Activated naive CD8-positive, alpha-beta T cell treated with anti-CD3 and anti-CD28 coated beads, Interleukin-2, amount 50 U/mL, for 16 hours (primary cell): Measurements from ENCODE around the gene SNED1.
"Not testable (repeated sequence)": the region's sequence is repeated elsewhere in the genome, so short reads cannot be mapped to it uniquely, and the experiment has no call there.

Experiments used
- DNase-seq: peaks from one replicate; pipeline ENCODE4 v3.0.0-alpha.2; 2020; ENCODE audit warnings: low read depth, low spot score

Gene SNED1

DNA sequence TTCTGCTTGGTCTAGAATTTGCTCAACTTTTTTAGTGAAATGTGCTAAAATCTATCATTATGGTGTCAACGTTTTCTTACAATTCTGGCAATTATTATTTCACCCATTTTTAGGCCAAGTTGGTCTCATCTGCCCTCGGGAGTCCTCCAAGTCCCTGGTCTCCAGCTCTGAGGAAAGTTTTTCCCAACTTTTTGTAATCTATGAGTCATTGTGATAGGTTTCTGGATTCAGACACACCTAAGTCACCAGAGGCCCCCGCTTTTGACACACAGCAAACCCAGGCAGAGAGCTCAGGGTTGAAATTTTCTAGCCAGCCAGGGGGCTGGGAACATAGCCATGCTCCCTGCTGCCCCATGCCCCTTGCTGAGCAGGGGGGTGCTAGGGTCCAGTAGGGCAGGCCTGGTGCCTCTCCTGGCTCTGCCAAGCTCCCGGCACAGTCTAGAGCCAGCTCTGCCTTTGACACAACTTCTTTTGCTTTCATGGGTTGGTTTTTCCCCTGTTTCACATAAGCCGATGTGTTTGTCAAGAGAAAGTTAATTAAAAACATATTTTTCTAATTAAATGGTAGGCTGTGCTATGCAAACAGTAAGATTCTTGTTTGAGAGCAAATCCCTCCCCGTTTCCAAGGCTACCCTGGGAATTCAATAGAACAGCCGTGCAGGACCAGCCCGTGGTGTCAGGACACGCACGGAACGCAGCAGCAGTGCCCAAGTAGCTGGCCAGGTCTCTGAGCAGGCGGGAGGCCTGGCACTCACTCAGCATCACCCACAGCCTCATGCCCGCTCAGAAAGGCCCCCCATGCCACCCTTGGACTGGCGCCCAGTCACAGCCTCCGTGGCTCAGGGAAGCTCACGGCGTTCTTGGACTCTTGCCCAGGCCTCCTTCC, 25.5 kb upstream of the SNED1 start:
- no peak for DNase-seq

DNA sequence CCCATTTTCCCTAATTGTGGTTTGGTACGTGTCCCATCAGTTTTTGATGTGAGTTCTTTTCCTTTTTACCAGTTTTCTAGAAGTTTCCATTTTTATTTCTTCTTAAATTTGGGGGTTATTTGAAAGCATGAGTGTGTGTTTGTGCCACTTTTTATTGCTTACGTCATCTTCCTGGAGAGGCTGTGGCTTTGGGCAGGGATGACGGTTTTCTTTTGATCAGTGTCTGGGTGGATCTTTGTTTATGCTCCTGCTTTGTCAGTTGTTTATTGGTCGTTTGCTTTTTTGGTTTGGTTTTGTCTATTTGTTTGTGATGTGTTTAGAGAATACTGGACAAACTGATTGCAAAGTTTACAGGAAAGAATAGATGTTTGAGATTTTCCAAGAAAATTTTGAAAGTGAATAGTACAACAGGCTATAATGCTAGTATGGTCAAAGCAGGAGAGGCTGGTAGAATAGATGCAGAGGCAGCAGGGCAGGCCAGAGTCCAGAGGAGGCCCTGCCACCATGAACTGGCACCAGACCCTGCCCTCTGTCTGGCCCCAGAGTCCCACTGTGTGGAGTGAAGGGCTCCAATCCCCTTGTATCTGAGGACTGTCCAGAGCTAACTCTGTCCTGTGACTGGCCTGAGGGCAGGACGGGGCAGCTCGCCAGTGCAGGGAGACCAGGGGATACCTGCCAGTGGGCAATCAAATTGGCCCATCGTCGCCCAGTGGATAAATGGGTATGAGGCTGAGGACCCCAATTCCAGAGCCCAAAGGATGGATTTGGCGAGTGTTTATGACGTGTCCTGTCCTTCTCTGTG, 23.4 kb upstream of the SNED1 start:
- DNase-seq, result no peak

DNA sequence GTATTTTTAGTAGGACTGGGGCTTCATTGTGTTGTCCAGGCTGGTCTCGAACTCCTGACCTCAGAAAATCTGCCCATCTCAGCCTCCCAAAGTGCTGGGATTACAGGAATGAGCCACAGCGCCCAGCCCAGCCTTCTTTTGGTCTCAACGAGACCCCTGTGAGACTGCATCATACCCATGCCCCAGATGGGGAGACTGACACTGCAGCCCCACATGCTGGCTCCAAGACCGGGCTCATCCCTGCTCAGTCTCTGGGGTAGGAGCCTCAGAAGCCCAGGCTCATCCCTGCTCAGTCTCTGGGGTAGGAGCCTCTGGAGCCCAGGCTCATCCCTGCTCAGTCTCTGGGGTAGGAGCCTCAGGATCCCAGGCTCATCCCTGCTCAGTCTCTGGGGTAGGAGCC, 22.5 kb upstream of the SNED1 start:
- DNase-seq, result not testable (repeated sequence)

DNA sequence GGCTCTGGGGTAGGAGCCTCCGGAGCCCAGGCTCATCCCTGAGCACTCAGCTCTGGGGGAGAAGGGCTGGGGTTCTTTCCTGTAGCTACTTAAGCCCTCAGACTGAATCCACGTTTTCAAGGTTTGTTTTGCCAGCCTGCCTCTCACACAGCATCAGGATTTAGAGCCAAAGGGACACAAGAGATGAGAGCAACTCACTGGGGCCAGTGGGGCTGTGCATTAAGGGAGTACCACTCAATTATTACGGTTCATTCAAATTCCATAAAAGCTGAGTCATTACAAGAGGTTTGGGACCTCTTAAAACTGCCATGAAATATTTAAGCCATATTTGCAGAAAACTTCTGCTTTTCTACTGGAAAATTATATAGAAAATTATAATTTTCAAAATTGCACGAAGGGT, 17.1 kb upstream of the SNED1 start:
- DNase-seq, result no peak

DNA sequence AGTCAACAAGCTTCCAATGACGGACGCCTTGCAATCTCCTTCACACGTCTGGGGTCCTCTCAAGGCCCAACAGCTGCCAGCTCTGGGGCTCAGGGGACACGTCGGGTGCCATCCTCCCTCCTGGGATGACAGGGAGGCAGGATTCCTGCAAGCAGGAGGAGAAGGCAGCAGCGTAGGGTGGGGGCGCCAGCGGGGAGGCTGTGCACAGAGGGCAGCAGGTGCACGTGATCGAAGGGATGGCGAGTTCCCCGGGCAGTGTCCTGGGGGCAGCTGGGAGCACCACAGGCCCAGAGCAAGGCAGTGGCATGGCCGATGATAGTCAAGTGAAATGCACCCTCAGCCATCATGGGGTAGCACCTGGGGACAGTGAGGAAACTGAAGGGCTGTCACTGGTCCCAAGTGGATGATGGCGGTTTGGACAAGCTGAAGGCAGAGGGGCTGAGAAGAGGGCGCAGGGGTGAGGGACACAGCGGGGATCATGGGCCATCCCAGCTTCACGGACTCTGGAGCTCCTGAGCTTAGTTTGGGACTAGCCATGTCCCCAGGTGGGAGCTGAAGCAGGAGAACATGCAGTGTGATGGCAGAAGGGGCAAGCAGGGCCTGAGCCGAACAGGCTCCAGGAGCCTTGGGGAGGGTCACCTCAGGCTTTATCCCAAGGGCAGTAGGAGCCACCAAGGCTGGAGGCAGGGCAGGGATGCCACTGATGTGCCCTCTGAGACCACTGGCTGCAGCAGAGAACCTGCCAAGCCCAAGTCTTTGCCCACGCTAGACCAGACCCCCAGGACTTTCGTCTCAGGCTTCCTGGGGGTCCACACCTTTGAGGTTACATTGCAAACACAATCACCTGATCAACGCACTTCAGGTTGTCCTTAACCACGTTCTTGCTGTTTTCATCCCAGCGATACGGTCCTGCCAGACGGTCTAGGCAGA, 16.3 kb upstream of the SNED1 start:
- no peak for DNase-seq

DNA sequence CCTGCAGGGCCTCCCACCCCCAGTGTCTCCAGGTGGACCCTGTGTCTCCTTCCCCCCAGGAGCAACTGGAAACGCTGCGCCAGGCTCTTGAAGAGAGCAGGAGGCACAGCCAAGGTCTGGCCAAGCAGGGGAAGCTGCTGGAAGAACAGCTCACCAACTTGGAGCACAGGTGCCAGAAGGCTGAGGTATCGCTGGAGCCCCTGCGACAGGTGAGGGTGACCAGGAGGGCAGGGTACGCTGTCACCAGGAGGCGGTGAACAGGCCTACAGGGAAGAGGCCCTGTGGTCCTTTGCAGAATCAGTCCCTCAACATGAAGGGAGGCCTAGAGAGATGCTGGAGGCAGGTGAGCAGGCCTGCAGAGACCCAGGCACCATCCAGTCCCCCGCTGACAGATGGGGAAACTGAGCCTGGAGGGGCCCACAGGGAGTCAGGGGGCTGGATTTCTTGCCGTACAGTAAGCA, 15.6 kb upstream of the SNED1 start:
- no peak for DNase-seq

DNA sequence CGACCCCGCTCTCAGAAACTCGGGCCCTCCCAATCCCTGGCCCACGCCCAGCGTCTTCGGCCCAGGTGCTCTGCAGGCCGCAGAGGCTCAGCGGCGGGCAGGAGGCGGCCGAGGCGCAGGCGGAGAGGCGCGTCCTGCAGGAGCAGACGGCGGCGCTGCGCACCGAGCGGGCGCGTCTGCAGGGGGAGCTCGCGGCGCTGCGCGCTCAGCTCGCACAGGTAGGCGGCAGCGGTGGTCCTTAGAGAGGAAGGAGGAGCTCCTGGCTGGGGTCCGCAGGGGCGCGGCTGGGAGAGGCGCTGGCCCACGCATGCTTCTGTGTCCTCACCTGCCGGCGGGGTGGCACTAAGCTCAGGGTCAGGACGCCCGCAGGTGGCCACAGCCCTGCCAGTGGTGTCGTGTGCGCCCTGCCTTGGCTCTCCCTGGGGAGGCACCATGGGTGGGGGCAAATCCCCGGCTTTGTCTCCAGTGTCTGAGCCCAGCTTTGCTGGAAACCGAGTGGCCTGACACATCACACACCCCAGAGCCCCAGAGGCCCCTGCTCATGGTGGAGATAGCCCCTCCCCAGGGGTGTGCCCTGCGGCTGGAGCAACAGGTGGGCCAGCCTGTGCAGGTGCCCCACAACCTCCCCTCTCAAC, 14.9 kb upstream of the SNED1 start:
- no peak for DNase-seq

DNA sequence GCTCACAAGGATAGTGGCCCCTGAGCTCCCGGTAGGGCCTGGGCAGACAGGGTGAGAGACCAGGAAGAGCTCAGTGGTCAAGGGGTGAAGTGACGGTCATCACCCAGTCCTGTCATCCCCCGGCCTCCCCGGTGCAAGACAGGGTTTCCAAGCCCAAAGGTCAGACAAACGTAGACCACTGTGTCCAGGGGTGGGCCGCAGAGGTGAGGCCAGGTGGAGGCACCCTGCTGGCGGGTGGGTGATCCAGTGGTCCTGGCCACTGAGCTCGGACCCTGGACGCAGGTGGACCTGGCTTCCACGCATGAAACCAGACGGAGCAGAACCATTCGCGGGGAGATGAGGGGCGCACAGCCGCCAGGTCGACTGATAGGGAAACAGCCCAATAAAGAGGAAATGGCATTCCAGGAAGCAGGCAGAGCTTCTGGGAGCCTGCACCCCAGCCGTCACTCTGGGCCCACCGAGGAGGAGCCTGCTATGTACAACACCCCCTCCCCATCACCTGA, 14.4 kb upstream of the SNED1 start:
- DNase-seq, result no peak

DNA sequence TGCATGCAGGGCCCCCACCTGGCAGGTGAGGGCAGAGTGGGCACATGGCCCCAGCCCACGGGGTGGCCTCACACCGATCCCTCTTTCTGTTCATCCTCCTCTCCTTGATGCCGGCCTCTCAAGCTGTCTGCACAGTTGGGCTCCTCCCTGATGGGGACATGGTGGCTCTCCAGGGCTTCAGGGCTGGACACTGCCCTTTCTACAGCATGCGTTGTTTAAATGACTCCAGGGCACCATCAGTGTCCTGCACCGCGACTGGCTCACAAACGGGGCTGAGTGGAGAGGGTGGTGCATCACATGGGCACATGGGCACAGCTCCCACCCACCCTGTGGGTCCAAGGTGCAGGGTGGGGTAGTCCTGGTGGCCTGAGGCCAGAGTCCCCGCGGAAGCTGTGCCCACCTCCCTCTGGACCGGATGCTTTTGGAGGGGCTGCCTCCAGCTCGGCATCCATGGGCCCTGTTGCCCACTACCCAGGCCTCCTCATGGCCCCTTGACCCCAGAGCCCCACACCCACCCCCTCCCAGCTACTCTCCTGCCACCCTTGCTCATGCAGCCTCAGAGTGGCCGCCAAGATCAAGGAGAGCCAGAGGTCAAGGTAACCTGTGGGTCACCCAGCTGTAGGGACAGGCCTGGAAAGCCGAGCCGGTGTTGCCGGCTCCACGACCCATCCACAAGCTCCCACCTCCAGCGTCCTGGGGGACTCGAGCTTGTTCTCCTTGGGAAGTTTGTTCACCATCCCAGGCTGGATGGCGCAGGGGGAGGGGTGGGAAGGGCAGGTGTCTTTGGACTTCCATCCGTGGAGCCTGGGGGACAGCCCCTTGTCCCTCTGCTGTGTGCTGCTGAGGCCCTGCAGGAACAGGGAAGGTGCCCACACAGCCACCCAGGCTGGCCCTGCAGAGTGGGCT, 12.3 kb upstream of the SNED1 start:
- no peak for DNase-seq

DNA sequence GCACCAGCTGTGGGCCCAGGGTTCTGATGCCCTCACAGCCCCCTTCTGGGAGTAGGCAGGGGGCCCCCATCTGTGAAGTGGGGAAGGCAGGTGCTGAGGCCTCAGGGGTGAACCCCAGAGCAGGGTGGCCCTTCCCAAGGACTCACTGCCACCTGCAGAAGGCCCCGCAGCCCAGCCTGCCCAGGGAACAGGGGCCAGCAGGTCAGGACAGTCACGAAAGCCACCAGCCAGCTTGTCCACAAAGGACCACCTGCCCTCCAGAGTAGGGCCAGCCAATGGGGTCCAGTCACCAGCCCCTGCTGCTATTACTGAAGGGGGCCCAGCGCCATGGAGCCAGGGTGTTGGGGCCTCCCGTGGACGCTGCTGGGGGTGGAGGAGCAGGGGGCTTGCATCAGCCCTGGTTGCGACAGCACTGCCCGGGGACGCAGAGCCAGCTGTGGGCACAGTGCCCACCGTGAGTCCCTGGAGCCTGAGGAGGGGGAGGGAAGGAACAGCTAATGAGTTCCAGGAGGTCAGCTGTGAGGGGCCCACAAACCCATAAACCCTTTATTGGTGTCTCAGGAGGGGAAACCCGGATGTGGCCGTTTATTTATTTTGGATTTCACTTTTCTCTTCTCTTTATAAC, 11.5 kb upstream of the SNED1 start:
- DNase-seq, result no peak

DNA sequence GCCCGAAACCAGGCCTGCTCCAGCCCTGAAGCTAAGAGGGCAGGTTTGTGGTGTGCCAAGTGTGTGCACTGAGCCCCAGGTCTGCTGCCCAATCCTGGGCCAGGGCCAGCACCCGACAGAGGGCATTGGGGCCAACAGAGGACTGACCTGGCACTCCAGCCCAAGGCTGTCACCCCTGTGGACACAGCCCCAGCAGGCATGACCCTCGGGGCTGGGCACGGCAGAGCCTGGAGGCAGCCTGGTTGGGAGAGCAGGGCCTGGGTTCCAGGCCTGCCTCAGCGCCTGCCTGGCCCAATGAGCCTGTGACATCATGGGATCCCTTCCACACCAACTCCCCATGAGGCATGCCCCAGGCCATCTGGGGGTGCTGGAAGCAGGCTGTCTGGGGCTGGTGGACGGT, 10.8 kb upstream of the SNED1 start:
- DNase-seq, result no peak

DNA sequence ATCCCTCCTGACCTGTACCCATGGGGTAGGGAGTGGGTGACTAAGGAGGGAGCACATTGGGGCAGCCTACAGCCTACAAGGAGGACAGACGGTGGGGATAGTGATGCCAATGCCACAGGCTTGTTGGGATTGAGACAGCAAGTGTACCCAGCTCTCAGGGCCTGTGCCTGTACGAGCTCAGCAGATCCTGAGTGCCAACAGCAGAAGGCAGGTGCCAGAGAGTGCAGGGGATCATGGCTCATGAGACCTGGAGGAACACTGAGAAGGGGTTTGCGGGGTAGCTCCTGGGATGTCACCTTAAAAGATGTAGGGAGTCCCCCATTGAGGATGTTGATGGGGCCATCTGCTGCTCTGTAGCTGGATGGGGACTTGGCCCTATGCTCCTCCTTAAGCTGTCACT, 10.3 kb upstream of the SNED1 start:
- DNase-seq, result no peak

DNA sequence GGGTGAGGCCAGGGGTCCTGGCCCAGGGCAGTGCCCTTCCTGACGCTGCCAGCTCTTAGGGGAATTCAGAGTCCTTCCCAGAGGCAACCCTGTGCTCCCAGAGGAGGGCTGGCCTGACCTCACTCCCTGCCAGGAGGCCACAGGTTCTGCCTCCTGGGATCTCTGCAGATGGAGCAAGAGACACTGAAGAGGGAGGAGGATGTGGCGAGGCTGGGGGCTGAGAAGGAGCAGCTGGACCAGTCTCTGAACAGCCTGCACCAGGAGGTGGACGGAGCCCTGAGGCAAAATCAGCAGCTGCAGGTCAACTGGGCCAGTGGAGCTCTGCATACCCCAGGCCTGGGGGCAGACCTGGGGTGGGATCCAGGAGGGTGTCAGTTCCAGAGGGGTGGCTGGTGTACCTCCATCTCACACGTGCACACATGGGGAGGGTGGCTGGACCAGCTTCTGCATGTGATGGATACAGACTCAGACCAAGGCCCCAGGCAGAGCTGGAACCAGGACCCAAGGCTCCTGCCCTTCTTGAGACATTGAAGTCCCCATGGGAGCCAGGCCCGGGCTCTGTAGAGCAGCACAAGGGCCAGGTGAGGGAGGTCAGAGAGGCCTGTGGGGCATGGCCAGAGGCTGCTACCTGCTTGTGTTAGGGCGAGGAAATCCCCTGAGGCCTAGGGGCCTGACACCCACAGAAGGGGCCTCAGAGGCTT, 9.7 kb upstream of the SNED1 start:
- DNase-seq, result no peak

DNA sequence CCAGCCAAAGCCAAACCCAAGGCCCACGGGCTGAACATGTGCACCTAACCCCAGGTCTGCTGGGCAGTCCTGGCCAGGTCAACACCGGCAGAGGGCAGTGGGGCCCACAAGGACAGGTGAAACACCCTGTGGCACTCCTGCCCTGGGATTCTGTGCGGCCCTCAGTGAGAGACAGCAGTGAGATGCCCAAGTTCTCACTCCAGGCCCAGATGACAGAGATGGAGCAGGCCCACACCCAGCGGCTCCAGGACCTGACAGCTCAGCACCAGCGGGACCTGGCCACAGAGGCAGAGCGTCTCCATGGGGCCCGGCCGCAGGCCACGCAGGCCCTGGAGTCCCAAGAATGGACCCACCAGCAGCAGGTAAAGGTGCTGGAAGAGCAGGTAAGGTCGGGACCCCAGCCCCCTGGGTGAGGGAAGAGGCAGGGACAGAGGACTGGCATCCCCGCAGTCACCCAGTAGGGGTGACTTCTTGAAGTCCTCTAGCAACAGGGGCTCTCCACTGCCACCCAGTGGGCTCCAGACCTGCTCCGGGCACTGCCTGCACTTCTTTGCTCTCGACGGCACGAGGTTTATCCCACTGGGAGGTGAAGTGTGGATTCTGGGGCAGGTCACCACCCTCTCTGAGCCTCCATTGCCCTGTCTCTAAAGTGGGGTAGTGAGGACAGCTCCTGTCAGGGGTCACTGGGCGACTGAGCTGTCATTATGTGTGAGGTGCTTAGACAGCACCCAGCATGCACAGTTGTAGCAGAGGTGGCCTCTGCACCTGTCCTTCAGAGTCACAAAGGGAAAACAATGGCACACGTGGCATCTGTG, 8.8 kb upstream of the SNED1 start:
- no peak for DNase-seq

DNA sequence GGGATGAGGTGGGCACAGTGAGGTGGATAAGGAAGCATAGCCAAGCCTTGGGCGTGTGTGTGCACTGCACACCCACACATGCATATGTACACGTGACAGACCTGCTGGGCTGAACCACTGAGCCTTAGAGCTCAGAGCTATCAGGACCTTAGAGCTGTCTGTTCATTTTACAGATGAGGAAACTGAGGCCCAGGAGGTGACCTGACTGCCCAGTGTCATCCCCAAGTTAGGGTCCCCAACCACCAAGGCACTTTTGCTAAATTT, 8.2 kb upstream of the SNED1 start:
- no peak for DNase-seq

DNA sequence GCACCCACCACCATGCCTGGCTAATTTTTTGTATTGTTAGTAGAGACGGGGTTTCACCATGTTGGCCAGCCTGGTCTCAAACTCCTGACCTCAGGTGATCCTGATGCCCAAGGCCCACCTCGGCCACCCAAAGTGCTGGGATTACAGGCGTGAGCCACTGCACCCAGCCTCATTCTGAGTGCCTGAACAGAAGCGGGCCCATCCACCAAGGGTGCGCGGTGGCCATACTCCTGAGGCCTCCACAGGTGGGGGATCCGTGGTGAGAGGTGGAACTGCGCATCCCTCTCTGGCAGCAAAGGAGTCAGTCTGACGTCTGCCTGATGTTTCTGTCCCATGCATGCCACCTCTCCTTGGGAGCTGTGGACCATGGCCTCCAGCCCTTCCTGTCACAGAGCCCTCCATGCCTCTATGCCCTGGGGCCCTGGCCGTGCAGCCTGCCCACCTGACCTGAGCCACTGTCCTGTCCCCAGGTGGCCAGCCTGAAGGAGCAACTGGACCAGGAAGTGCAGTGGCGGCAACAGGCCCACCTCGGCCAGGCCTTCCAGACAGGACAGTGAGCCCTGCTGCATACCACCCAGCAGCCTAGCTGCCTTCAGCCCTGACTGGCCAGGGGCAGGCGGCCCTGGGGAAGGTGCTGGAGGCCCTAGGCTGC, 7.6 kb upstream of the SNED1 start:
- no peak for DNase-seq

DNA sequence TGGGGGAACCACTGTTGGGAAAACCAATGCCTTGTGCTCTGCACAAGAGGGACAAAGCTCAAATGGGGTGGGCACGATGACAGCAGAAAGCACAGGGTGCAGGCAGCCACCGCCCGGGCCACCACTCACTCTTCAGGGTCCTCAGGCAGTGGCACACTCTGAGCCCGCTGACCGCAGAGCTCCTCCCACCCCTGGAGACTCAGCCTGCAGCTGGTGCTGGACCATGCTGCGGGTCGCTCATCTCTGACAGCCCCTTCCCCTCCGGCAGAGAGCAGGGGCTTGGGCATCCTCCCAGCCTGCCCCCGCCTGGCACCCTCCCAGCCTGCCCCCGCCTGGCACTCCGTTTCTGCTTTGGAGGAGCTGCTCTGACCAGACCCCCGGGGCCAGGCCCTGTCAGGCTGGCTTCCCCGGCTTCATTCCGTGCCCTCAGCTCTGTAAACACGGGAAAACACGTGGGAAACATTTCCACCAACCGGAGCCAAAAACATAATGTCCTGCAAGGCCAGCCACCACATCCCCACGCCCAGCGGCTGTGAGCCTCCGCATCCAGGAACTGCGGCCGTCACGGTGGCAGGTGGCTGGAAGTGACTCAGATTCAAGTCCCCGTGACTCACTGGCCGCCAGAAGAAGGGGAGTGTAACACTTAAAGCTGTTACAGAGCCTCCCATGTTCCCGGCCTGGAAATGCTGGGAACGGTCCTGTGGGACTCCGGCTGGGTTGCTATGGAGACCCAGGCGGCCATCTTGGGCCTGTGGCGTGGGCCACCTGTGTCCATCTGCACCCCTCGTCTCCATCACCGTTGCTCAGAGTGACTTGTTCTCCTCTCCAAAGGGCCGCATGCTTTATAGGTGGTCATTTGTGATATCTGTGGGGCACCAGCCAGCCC, 6.8 kb upstream of the SNED1 start:
- no peak for DNase-seq
